Measurements from ENCODE around the gene ARMC12. TPM values are rescaled to one million over a fixed set of nuclear protein-coding genes. Genes with fewer than 3 reads are reported as not detected.

Gene ARMC12
- total and polyA plus RNA-seq, 2 of the 13 experiments (the other 11 are each of a cell fraction or from before 2014, with no cell fraction given), result 1.3 TPM; not detected in 1

GRCh38 chr6:35739645-35740524 is 3.1 kb downstream of the ARMC12 start (continued):
- TF ChIP-seq ZC3H13 (CRISPR knock-in tag; IDR thresholded peaks at IDR 0.05), result no peak
- peak; percentile 67 for TF ChIP-seq BCL6 (CRISPR knock-in tag; IDR thresholded peaks at IDR 0.05)
- no peak for TF ChIP-seq ZZZ3 (CRISPR knock-in tag; IDR thresholded peaks at IDR 0.05; ENCODE audit: borderline replicate concordance)
- TF ChIP-seq YEATS2 (CRISPR knock-in tag; IDR thresholded peaks at IDR 0.05; ENCODE audit: borderline replicate concordance), result no peak
- TF ChIP-seq TOPORS (CRISPR knock-in tag; IDR thresholded peaks at IDR 0.05), result no peak
- TF ChIP-seq TCF12 (IDR thresholded peaks at IDR 0.05), result no peak
- no peak for TF ChIP-seq TCF12 (CRISPR knock-in tag; IDR thresholded peaks at IDR 0.05)
- no peak; the same call in 1 of the 2 replicates for TF ChIP-seq RXRA (CRISPR knock-in tag; IDR thresholded peaks at IDR 0.05)
- TF ChIP-seq, protein P1, sequence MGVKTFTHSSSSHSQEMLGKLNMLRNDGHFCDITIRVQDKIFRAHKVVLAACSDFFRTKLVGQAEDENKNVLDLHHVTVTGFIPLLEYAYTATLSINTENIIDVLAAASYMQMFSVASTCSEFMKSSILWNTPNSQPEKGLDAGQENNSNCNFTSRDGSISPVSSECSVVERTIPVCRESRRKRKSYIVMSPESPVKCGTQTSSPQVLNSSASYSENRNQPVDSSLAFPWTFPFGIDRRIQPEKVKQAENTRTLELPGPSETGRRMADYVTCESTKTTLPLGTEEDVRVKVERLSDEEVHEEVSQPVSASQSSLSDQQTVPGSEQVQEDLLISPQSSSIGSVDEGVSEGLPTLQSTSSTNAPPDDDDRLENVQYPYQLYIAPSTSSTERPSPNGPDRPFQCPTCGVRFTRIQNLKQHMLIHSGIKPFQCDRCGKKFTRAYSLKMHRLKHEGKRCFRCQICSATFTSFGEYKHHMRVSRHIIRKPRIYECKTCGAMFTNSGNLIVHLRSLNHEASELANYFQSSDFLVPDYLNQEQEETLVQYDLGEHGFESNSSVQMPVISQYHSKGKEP (CRISPR knock-in tag; IDR thresholded peaks at IDR 0.05), result no peak
- TF ChIP-seq ARID5B (CRISPR knock-in tag; IDR thresholded peaks at IDR 0.05), result peak; percentile 82
- no peak for TF ChIP-seq ZNF75D (CRISPR knock-in tag; IDR thresholded peaks at IDR 0.05; ENCODE audit: borderline replicate concordance)
- TF ChIP-seq TGIF2 (CRISPR knock-in tag; IDR thresholded peaks at IDR 0.05), result peak; percentile 34; the same call in 1 of the 2 replicates
- TF ChIP-seq, protein P2, sequence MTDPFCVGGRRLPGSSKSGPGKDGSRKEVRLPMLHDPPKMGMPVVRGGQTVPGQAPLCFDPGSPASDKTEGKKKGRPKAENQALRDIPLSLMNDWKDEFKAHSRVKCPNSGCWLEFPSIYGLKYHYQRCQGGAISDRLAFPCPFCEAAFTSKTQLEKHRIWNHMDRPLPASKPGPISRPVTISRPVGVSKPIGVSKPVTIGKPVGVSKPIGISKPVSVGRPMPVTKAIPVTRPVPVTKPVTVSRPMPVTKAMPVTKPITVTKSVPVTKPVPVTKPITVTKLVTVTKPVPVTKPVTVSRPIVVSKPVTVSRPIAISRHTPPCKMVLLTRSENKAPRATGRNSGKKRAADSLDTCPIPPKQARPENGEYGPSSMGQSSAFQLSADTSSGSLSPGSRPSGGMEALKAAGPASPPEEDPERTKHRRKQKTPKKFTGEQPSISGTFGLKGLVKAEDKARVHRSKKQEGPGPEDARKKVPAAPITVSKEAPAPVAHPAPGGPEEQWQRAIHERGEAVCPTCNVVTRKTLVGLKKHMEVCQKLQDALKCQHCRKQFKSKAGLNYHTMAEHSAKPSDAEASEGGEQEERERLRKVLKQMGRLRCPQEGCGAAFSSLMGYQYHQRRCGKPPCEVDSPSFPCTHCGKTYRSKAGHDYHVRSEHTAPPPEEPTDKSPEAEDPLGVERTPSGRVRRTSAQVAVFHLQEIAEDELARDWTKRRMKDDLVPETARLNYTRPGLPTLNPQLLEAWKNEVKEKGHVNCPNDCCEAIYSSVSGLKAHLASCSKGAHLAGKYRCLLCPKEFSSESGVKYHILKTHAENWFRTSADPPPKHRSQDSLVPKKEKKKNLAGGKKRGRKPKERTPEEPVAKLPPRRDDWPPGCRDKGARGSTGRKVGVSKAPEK (CRISPR knock-in tag; IDR thresholded peaks at IDR 0.05; ENCODE audit: borderline replicate concordance), result no peak
- no peak for TF ChIP-seq ZNF749 (CRISPR knock-in tag; IDR thresholded peaks at IDR 0.05; ENCODE audit: borderline replicate concordance)
- no peak for TF ChIP-seq HOXD1 (CRISPR knock-in tag; IDR thresholded peaks at IDR 0.05)
- no peak for TF ChIP-seq HHEX (CRISPR knock-in tag; IDR thresholded peaks at IDR 0.05)
- TF ChIP-seq JARID2 (CRISPR knock-in tag; IDR thresholded peaks at IDR 0.05; ENCODE audit: insufficient replicate concordance), result no peak
- no peak for TF ChIP-seq RBFOX2 (IDR thresholded peaks at IDR 0.05; ENCODE audit: low read depth, low read length)
- TF ChIP-seq YEATS4 (CRISPR knock-in tag; IDR thresholded peaks at IDR 0.05; ENCODE audit: borderline replicate concordance), result no peak
- TF ChIP-seq, protein P3, sequence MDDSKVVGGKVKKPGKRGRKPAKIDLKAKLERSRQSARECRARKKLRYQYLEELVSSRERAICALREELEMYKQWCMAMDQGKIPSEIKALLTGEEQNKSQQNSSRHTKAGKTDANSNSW (CRISPR knock-in tag; IDR thresholded peaks at IDR 0.05; ENCODE audit: borderline replicate concordance), result no peak
- no peak for TF ChIP-seq ZKSCAN1 (IDR thresholded peaks at IDR 0.05; ENCODE audit: low read length)
- no peak for TF ChIP-seq MBNL3 (CRISPR knock-in tag; conservative IDR thresholded peaks at IDR 0.05)

Measured in HepG2 (cell line).